Upper lobe of left lung (tissue), 4 donors: ENCODE data around the gene ADK.

Experiments
- CTCF ChIP-seq, 6 experiments: fragments of 450-650 bp in 4 of 6; fragments of 200-600 bp in 2 of 6; sonication (generic) in 2 of 6; IDR thresholded peaks; one replicate each; pipeline ENCODE4 v1.5.1; 2016 to 2019; ENCODE audit warnings: antibody characterized with exemption in 6 of 6
- EP300 ChIP-seq, 4 donors: sonication (generic); formaldehyde crosslinking; IDR thresholded peaks; one replicate each; pipeline ENCODE4 v1.5.1; 2017; ENCODE audit warnings: antibody characterized with exemption in 4 of 4, control low read depth in 2 of 4
- POLR2A ChIP-seq, 4 donors: fragments of 450-650 bp; IDR thresholded peaks; one replicate each; pipeline ENCODE4 v1.5.1; 2016 to 2017; ENCODE audit warnings: antibody characterized with exemption in 4 of 4, mild to moderate bottlenecking in 2 of 4

GRCh38 chr10:74307061-74307651 lies 156.1 kb downstream of the ADK start:
- TF ChIP-seq CTCF (IDR thresholded peaks at IDR 0.05), result no peak
- TF ChIP-seq EP300 (IDR thresholded peaks at IDR 0.05), result no peak
- no peak for TF ChIP-seq POLR2A (IDR thresholded peaks at IDR 0.05)
